OCI-LY7 (cell line): ENCODE data around the gene TEX50.

Experiments
- CTCF ChIP-seq: fragments of 200-600 bp; sonication (generic); conservative IDR thresholded peaks from 2 replicates; pipeline ENCODE4 v1.5.1; 2014; ENCODE audit warnings: mild to moderate bottlenecking, antibody characterized with exemption, low read length, moderate library complexity, mixed read lengths
- EZH2phosphoT487 ChIP-seq: fragments of 200-600 bp; sonication (generic); IDR thresholded peaks from 2 replicates; pipeline ENCODE4 v1.6.1; 2018; ENCODE audit warnings: low read depth, borderline replicate concordance, mild to moderate bottlenecking, mixed run types, antibody characterized with exemption, low read length, moderate library complexity, mixed read lengths

DNA sequence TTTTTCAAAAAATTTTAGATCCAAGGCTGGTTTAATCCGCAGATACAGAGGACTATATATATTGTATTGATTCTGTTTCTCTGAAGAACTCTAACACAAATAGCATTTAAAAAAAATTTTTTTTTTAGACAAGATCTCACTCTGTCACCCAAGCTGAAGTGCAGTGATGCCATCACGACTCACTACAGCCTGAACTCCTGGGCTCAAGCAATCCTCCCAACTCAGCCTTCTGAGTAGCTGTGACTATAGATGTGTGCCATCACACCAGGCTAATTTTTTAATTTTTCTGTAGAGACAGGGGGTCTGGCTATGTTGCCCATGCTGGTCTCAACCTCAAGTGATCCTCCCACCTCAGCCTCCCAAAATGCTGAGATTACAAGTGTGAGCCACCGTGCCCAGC, 31.5 kb downstream of the TEX50 start:
- TF ChIP-seq CTCF (no peak), EZH2phosphoT487 (no peak)
